LNCAP (cell line): ENCODE data around the gene TENM3.

ENCODE experiments used
- TF ChIP-seq, protein P1 (sequence below): fragments of 450-650 bp; IDR thresholded peaks from 2 replicates; pipeline ENCODE4 v1.5.1; 2017; ENCODE audit warnings: mild to moderate bottlenecking

TENM3 gene

DNA sequence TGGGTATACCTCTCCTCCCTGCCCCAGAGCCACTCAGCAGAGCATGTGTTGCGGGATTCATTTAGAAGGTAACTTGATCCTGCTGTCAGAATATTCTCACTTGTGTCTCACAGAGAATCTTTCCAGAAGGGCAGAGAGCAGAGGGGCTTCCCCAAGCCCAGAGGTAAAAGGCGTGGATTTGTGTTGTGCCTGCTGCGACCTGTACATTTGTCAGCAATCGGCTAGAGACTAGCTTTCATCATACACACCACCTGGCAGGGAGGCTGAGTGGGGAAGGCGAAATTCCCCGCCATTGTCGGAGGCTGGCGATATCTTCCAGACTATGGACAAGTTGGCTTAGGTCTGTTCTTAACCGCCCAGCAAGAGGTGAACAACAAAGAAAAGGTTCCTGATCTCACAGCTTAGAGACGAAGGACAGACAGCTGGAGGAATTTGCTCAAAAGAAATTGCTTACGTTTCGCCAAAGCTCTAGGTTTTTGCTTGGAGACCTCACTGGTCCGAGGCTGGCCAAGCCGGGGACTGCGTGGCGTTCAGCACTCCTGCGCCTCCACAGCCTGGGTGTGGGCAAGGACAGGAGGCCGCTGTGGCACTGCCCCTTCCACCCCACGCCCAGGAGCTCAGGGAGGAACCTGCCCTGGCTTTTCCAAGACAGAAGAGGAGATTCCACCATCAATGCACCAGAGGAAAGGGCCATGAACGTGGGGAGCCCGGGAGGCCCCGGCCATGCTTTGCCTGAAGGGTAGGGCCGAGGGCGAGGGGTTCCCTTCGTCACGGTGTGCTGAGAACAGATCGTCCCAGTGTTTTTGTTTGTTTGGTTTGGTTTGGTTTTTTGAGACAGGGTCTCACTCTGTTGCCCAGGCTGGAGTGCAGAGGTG lies 604.6 kb downstream of the TENM3 start:
- TF ChIP-seq, protein P1, sequence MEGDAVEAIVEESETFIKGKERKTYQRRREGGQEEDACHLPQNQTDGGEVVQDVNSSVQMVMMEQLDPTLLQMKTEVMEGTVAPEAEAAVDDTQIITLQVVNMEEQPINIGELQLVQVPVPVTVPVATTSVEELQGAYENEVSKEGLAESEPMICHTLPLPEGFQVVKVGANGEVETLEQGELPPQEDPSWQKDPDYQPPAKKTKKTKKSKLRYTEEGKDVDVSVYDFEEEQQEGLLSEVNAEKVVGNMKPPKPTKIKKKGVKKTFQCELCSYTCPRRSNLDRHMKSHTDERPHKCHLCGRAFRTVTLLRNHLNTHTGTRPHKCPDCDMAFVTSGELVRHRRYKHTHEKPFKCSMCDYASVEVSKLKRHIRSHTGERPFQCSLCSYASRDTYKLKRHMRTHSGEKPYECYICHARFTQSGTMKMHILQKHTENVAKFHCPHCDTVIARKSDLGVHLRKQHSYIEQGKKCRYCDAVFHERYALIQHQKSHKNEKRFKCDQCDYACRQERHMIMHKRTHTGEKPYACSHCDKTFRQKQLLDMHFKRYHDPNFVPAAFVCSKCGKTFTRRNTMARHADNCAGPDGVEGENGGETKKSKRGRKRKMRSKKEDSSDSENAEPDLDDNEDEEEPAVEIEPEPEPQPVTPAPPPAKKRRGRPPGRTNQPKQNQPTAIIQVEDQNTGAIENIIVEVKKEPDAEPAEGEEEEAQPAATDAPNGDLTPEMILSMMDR: no peak

DNA sequence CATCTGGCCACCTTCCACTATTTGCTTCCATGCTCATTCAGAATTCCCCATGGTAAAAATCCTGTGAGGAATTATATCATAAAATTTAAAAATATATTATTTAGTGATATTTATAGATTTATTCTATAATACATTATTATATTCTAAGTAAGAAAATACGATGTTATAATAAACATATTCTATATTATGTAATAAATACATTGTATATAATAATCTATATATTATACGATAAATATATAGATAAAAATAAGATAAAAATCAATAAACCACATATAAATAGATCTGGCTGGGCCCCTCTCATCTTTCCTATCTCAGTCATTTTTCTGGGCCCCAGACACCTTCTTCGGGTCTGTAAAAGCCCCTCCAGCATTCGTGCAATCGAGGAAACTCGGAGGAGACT lies 605.5 kb downstream of the TENM3 start:
- TF ChIP-seq, protein P1: no peak
